ENCODE data around the gene SOX1. TPM values are rescaled to one million over a fixed set of nuclear protein-coding genes. Genes with fewer than 3 reads are reported as not detected.
A peak's percentile ranks its signal among the peaks of the same experiment; 100 is the strongest.

SOX1 gene
- total and polyA plus RNA-seq, 2 of the 13 experiments (the other 11 are each of a cell fraction or from before 2014, with no cell fraction given), result not detected

GRCh38 chr13:112078216-112078615 is 11.3 kb downstream of the SOX1 start:
- Histone ChIP-seq H3K79me2 (ENCODE audit: insufficient read depth, low read length) (no peaks in the 10 kb centered on the region), H3K36me3 (replicated peaks in 1 of 2; ENCODE audit: control insufficient read depth in 1 of 2, insufficient read depth in 2 of 2, low read length in 2 of 2) (no peaks in the 10 kb centered on the region), H2AFZ (ENCODE audit: low read length) (no peak overlapping the region), H4K20me1 (ENCODE audit: insufficient read depth, low read length) (no peaks in the 10 kb centered on the region), H3K4me3 (replicated peaks in 1 of 3; ENCODE audit: insufficient read depth in 1 of 3, low read depth in 2 of 3, low read length in 3 of 3) (no peak overlapping the region), H3K27ac (ENCODE audit: extremely low read length, insufficient read depth, low read length) (no peak overlapping the region), H3K9ac (ENCODE audit: insufficient read depth, low read depth, low read length) (no peak overlapping the region), H3K9me3 (ENCODE audit: low read length) (peaks cover 2% of the 10 kb centered on the region; the same call in 1 of the 2 replicates), H3K4me1 (ENCODE audit: insufficient read depth, low read length) (no peaks in the 10 kb centered on the region), H3K27me3 (ENCODE audit: control insufficient read depth in 1 of 2, insufficient read depth in 2 of 2, low read length in 2 of 2) (peaks cover 9 to 46% of the 10 kb centered on the region in 2 experiments), H3K4me2 (ENCODE audit: low read depth, low read length) (no peak overlapping the region)
- WGBS (ENCODE audit: low lambda C conversion rate), result 0% methylated on average over 2 of the region's 16 CpGs
- DNase-seq (ENCODE audit: low spot score) (no peak), FAIRE-seq (no peak), ATAC-seq (peak; percentile 46)
- in situ Hi-C loops (cut with HindIII; ENCODE audit: extremely low pct_ligation_motif_present, low pct_unique_long_range_greater_than_20kb), result no loop called here
- BruUV-seq (replicated peaks), result no TSS peak
- ChIA-PET CTCF (ENCODE audit: low intra/inter-chr PET ratio, low total read pairs) (no interaction called here), POLR2A (no interaction called here)
- TF ChIP-seq ZMAT3 (CRISPR knock-in tag; conservative IDR thresholded peaks at IDR 0.05) (no peak), CEBPG (CRISPR knock-in tag; IDR thresholded peaks at IDR 0.05) (no peak), MYNN (CRISPR knock-in tag; IDR thresholded peaks at IDR 0.05; ENCODE audit: low read depth) (no peak), TBX3 (IDR thresholded peaks at IDR 0.05; ENCODE audit: borderline replicate concordance) (no peak), ATRX (CRISPR knock-in tag; IDR thresholded peaks at IDR 0.05; ENCODE audit: borderline replicate concordance) (no peak), ZBTB4 (CRISPR knock-in tag; IDR thresholded peaks at IDR 0.05; ENCODE audit: borderline replicate concordance) (no peak), ZNF24 (IDR thresholded peaks at IDR 0.05) (no peak)
- TF ChIP-seq, protein P1, sequence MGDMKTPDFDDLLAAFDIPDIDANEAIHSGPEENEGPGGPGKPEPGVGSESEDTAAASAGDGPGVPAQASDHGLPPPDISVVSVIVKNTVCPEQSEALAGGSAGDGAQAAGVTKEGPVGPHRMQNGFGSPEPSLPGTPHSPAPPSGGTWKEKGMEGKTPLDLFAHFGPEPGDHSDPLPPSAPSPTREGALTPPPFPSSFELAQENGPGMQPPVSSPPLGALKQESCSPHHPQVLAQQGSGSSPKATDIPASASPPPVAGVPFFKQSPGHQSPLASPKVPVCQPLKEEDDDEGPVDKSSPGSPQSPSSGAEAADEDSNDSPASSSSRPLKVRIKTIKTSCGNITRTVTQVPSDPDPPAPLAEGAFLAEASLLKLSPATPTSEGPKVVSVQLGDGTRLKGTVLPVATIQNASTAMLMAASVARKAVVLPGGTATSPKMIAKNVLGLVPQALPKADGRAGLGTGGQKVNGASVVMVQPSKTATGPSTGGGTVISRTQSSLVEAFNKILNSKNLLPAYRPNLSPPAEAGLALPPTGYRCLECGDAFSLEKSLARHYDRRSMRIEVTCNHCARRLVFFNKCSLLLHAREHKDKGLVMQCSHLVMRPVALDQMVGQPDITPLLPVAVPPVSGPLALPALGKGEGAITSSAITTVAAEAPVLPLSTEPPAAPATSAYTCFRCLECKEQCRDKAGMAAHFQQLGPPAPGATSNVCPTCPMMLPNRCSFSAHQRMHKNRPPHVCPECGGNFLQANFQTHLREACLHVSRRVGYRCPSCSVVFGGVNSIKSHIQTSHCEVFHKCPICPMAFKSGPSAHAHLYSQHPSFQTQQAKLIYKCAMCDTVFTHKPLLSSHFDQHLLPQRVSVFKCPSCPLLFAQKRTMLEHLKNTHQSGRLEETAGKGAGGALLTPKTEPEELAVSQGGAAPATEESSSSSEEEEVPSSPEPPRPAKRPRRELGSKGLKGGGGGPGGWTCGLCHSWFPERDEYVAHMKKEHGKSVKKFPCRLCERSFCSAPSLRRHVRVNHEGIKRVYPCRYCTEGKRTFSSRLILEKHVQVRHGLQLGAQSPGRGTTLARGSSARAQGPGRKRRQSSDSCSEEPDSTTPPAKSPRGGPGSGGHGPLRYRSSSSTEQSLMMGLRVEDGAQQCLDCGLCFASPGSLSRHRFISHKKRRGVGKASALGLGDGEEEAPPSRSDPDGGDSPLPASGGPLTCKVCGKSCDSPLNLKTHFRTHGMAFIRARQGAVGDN (CRISPR knock-in tag; IDR thresholded peaks at IDR 0.05), result no peak
- TF ChIP-seq, protein P2, sequence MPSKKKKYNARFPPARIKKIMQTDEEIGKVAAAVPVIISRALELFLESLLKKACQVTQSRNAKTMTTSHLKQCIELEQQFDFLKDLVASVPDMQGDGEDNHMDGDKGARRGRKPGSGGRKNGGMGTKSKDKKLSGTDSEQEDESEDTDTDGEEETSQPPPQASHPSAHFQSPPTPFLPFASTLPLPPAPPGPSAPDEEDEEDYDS (CRISPR knock-in tag; IDR thresholded peaks at IDR 0.05), result no peak
- intact Hi-C loops (cut with micrococcal nuclease; ENCODE audit: unreplicated experiment), result no loop called here
